Cardiac fibroblast (primary cell): ENCODE measurements around the gene PRIM2.
"Not testable (repeated sequence)": the region's sequence is repeated elsewhere in the genome, so short reads cannot be mapped to it uniquely, and the experiment has no call there.

ENCODE experiments used
- DNase-seq, 2 donors: peaks; one replicate each; pipeline versions ENCODE4 v3.0.0 to v3.0.0-alpha.2; 2010; ENCODE audit warnings: low read depth in 2 of 2
- H3K4me3 ChIP-seq, 2 donors: replicated peaks in 1 of 2; 1 replicate in 1 of 2; 2 replicates in 1 of 2; pipeline ENCODE4 v1.5.1; 2011; ENCODE audit warnings: low read depth in 2 of 2, low read length in 2 of 2, mild to moderate bottlenecking in 2 of 2, moderate library complexity in 1 of 2
- CTCF ChIP-seq: IDR thresholded peaks from one replicate; pipeline ENCODE4 v1.5.1; 2011; ENCODE audit warnings: low read depth, mild to moderate bottlenecking, low read length, inconsistent platforms

PRIM2 gene

GRCh38 chr6:57317060-57317943, at the start of gene PRIM2:
PRIM2 (plus strand) TSS chr6:57317630; CDS start chr6:57318446, 816 bp downstream.
- DNase-seq: peak; percentile 83 to 86

GRCh38 chr6:57268294-57268640, 49.2 kb upstream of the PRIM2 start:
- DNase-seq: no peak
- no peak for TF ChIP-seq CTCF

More at GRCh38 chr6:57317060-57317943, at the start of gene PRIM2:
- peak within 1 kb of the TSS; percentile 69 to 72 for H3K4me3 ChIP-seq
- no peak for TF ChIP-seq CTCF

GRCh38 chr6:57274113-57274824, 43.2 kb upstream of the PRIM2 start:
- not testable (repeated sequence) for H3K4me3 ChIP-seq, DNase-seq

More at GRCh38 chr6:57268294-57268640, 49.2 kb upstream of the PRIM2 start:
- H3K4me3 ChIP-seq: no peak overlapping the region

- no peak overlapping the region for H3K4me3 ChIP-seq
- no peak for TF ChIP-seq CTCF
- no peak for DNase-seq
Measured at GRCh38 chr6:57275384-57275783, 42.0 kb upstream of the PRIM2 start.

GRCh38 chr6:57276946-57277345, 40.5 kb upstream of the PRIM2 start:
- DNase-seq: no peak
- no peak for TF ChIP-seq CTCF
- H3K4me3 ChIP-seq: no peak overlapping the region

GRCh38 chr6:57278570-57278969, 38.9 kb upstream of the PRIM2 start:
- no peak for TF ChIP-seq CTCF
- DNase-seq: no peak
- no peak overlapping the region for H3K4me3 ChIP-seq

GRCh38 chr6:57279013-57279412, 38.4 kb upstream of the PRIM2 start:
- no peak for TF ChIP-seq CTCF
- H3K4me3 ChIP-seq: no peak overlapping the region
- no peak for DNase-seq
